ENCODE data around the gene FGFR3.

The FGFR3 gene

GRCh38 chr4:1783015-1783414 lies 10.1 kb upstream of the FGFR3 start:
- DNase-seq (ENCODE audit: low read depth), result peak; percentile 87
- no peak overlapping the region for H3K4me3 ChIP-seq (ENCODE audit: low read length)
- TF ChIP-seq, protein P1, sequence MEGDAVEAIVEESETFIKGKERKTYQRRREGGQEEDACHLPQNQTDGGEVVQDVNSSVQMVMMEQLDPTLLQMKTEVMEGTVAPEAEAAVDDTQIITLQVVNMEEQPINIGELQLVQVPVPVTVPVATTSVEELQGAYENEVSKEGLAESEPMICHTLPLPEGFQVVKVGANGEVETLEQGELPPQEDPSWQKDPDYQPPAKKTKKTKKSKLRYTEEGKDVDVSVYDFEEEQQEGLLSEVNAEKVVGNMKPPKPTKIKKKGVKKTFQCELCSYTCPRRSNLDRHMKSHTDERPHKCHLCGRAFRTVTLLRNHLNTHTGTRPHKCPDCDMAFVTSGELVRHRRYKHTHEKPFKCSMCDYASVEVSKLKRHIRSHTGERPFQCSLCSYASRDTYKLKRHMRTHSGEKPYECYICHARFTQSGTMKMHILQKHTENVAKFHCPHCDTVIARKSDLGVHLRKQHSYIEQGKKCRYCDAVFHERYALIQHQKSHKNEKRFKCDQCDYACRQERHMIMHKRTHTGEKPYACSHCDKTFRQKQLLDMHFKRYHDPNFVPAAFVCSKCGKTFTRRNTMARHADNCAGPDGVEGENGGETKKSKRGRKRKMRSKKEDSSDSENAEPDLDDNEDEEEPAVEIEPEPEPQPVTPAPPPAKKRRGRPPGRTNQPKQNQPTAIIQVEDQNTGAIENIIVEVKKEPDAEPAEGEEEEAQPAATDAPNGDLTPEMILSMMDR (IDR thresholded peaks at IDR 0.05; ENCODE audit: insufficient read depth, low read depth, low read length, missing control alignments), result no peak

DNA sequence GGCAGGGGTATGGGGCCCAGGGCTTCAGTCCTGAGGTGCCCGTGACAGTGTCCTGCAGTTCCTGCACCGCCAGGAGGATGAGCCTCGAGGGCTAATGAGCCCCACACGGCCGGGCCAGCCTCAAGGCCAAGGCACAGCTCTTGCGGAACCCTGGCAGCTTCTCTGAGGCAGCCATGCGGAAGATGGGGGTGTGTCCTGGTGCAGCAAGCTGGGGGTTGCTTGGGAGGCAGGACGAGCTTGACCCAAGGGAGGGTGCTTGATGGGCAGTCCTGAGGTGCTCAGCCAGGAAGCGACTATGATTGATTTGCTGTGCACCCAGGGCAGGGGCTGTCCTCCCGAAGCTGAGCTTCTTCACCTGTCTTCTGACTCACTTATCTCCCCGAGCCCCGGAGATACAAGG lies 9.1 kb upstream of the FGFR3 start:
- TF ChIP-seq, protein P1 (IDR thresholded peaks at IDR 0.05; ENCODE audit: insufficient read depth, low read depth, low read length, missing control alignments), result no peak
- no peak overlapping the region for H3K4me3 ChIP-seq (ENCODE audit: low read length)
- no peak for DNase-seq (ENCODE audit: low read depth)

GRCh38 chr4:1784395-1784788 lies 8.7 kb upstream of the FGFR3 start:
- DNase-seq (ENCODE audit: low read depth), result no peak

GRCh38 chr4:1784789-1785591 lies 8.1 kb upstream of the FGFR3 start:
- no peak for DNase-seq (ENCODE audit: low read depth)
- H3K4me3 ChIP-seq (ENCODE audit: low read length), result no peak overlapping the region
- TF ChIP-seq, protein P1 (IDR thresholded peaks at IDR 0.05; ENCODE audit: insufficient read depth, low read depth, low read length, missing control alignments), result no peak

More at GRCh38 chr4:1784395-1784788, 8.7 kb upstream of the FGFR3 start:
- TF ChIP-seq, protein P1 (IDR thresholded peaks at IDR 0.05; ENCODE audit: insufficient read depth, low read depth, low read length, missing control alignments), result no peak
- no peak overlapping the region for H3K4me3 ChIP-seq (ENCODE audit: low read length)

- DNase-seq (ENCODE audit: low read depth), result no peak
- TF ChIP-seq, protein P1 (IDR thresholded peaks at IDR 0.05; ENCODE audit: insufficient read depth, low read depth, low read length, missing control alignments), result no peak
- H3K4me3 ChIP-seq (ENCODE audit: low read length), result no peak overlapping the region
These were observed 7.5 kb upstream of the FGFR3 start for GRCh38 chr4:1785592-1785991.

- TF ChIP-seq, protein P1 (IDR thresholded peaks at IDR 0.05; ENCODE audit: insufficient read depth, low read depth, low read length, missing control alignments), result no peak
- H3K4me3 ChIP-seq (ENCODE audit: low read length), result no peak overlapping the region
- DNase-seq (ENCODE audit: low read depth), result no peak
These were observed 6.3 kb upstream of the FGFR3 start for GRCh38 chr4:1786544-1787362.

All from epithelial cell of esophagus (primary cell).